Stimulated activated CD4-positive, alpha-beta T cell treated with anti-CD3 and anti-CD28 coated beads, TNF-alpha, amount 100 ng/mL, for 24 hours (primary cell): ENCODE results near the gene BCAS3.
"Not testable (repeated sequence)": the region's sequence is repeated elsewhere in the genome, so short reads cannot be mapped to it uniquely, and the experiment has no call there.

Source experiments
- DNase-seq, 3 experiments: peaks; one replicate each; pipeline ENCODE4 v3.0.0-alpha.2; 2020; ENCODE audit warnings: low read depth in 3 of 3

Gene BCAS3

DNA sequence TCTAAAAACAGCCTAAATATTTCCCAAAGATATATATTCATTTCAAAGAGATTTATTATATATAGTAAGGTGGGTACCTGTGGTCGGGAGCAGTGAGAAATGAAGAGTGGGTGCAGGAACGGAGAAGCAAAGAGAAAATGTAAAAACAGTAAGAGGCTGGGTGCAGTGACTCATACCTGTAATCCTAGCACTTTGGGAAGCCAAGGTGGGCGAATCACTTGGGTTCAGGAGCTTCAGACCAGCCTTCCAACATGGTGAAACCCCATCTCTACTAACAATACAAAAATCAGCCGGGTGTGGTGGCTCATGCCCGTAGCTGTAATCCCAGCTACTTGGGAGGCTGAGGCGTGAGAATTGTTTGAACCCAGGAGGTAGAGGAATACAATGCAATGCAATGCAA lies 257.1 kb downstream of the BCAS3 start:
- no peak for DNase-seq

DNA sequence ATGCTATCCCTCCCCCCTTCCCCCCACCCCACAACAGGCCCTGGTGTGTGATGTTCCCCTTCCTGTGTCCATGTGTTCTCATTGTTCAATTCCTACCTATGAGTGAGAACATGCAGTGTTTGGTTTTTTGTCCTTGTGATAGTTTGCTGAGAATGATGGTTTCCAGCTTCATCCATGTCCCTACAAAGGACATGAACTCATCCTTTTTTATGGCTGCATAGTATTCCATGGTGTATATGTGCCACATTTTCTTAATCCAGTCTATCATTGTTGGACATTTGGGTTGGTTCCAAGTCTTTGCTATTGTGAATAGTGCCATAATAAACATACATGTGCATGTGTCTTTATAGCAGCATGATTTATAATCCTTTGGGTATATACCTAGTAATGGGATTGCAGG lies 258.3 kb downstream of the BCAS3 start:
- DNase-seq: not testable (repeated sequence)

- no peak for DNase-seq
These were observed 261.7 kb downstream of the BCAS3 start for GRCh38 chr17:60939318-60939717.

DNA sequence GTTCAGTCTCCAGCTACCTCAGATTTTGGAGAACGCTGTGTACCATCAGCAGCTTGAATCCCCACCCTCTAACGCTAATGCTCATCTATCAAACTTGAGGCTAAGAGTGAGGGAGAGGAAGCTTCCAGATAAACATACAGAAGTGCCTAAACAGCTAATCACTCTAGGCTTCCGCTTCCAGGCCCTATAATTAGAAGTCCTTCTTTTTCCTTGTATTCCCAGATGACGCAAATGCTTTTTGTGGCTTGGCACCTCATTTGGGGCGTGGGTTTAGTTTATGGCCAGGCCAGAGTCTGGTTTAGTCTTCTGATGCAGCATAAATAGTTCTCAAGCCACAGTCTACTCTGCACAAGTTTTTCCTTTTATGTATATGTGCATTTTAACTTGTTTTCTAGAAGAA lies 263.4 kb downstream of the BCAS3 start:
- no peak for DNase-seq

GRCh38 chr17:60941571-60941970 lies 263.9 kb downstream of the BCAS3 start:
- no peak for DNase-seq

DNA sequence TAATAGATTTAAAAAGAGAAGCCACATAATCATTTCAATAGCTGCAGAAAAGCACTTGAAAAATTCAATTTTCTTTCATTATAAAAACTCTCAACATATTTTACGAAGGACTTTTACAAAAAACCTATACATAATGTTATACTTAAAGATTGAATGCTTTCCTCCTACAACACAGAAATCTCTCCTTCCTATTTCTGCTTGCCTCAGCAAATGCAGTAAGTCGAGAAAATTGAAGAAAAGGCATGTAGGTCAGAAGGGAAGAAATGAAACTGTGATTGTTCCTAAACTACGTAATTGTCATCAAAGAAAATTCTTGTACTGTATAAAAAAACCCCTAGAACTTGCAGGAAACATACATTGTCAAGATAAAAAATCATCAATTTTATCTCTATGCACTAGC lies 267.1 kb downstream of the BCAS3 start:
- no peak for DNase-seq

GRCh38 chr17:60947100-60947499 lies 269.4 kb downstream of the BCAS3 start:
- DNase-seq: no peak

- no peak for DNase-seq
These were observed 269.9 kb downstream of the BCAS3 start for GRCh38 chr17:60947543-60947942.

- no peak for DNase-seq
These were observed 275.1 kb downstream of the BCAS3 start for GRCh38 chr17:60952747-60953146.

DNA sequence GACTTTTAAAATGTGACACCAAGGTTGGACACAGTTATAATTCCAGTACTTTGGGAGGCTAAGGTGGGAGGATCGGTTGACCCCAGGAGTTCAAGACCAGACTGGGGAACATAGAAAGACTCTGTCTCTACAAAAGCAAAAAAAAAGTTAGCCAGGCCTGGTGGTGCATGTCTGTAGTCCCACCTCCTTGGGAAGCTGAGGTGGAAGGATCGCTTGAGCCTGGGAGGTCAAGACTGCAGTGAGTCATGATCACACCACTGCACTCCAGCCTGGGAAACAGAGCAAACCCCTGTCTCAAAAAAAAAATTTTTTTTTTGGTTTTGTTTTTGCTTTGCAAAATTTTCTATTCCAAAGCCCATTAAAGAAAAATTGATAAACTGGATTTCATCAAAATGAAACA lies 281.4 kb downstream of the BCAS3 start:
- DNase-seq: no peak

- no peak for DNase-seq
These were observed 282.0 kb downstream of the BCAS3 start for GRCh38 chr17:60959696-60960095.

DNA sequence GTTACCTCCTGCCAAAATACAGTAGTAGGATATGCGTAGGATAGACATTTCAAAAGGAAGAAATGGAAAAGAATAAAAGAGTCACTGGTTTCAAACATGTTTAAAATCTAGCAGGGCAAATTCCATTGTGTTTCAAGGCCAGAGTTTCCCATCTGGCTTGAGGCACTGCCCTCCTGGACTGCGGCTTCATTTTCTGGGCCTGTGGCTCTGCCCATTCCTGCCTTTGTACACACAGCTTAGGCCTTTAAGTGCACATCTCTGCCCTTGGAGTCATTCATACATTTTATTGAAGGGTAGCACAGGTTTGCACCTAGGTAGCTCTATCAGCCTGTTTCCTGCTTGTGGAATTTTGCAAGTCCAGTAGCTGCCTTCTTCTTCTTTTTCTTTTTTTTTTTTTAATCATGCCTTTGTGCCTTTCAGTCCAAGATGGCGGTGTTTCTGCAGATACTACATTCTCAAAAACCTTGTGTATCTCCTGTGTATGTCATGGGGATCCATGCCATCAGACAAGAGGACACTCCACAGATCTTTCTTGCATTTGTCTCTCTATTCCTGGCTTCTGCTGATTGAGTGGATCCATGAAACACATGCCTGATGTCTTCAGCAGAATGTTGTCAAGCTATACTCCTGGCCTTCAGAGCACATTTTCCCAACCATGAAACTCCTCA lies 282.9 kb downstream of the BCAS3 start:
- no peak for DNase-seq

- no peak for DNase-seq
These were observed 286.5 kb downstream of the BCAS3 start for GRCh38 chr17:60964160-60964559.

DNA sequence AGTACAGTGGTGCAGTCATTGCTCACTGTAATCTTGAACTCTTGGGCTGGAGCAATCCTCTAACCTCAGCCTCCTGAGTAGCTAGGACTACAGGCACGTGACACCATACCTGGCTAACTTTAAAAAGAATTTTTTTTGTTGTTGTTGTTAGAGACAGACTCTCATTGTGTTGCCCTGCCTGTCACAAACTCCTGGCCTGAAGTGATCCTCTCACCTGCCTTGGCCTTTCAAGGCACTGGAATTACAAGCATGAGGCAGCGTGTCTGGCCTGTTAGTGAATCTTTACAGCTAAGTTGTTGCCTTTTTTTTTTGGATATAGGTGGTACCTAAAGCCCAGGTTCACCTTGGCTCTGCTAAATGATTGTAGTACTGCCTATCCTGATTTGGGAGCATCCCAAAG lies 290.6 kb downstream of the BCAS3 start:
- no peak for DNase-seq

GRCh38 chr17:60969500-60970037 lies 291.9 kb downstream of the BCAS3 start:
- DNase-seq: no peak

DNA sequence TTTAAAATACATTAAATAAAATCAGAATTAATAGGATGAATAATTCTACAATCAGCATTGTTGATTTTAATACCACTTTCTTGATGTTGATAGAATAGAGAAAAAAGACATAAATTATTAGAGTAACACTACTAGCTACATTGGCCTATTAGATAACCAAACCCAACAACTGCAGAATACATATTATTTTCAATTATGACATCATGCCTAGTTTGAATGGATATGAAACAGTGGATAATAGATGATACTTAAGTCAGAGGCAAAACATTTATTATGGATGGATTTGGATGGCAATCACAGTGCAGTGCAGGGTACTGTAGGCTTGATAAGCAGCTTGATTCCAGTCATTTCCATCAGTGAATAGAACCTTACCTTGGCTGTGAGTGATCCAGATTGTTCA lies 293.1 kb downstream of the BCAS3 start:
- no peak for DNase-seq

- peak in 2 of 3 experiments; percentile 2 to 26 for DNase-seq
These were observed 294.1 kb downstream of the BCAS3 start for GRCh38 chr17:60971515-60972369.

GRCh38 chr17:60976861-60977260 lies 299.2 kb downstream of the BCAS3 start:
- not testable (repeated sequence) for DNase-seq

DNA sequence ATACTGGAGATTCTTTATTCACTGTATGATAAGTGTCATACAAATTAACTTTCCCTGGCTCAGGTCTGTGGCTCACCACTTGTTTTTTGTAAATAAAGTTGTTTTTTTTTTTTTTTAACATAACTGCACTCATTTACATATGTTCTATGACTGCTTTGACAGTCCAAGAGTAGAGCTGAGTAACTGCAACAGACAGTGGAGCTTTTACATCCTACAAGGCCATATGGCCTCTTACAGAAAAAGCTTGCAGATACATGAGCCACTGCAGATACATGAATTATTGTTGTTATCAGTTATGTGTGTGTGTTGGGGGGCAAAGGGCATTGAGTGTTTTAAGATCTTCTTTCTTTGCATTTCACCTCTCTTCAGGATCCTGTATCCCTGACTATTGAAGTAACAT lies 311.7 kb downstream of the BCAS3 start:
- no peak for DNase-seq

DNA sequence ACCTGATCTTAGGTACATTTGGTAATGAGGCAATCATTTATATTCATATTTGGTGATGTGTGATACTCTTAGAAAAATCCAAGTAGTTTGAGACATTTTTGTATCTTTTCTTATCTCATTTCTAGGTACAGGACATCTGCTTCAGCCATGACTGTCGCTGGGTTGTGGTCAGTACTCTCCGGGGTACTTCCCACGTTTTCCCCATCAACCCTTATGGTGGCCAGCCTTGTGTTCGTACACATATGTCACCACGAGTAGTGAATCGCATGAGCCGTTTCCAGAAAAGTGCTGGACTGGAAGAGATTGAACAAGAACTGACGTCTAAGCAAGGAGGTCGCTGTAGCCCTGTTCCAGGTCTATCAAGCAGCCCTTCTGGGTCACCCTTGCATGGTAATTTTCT lies 312.2 kb downstream of the BCAS3 start:
- no peak for DNase-seq

DNA sequence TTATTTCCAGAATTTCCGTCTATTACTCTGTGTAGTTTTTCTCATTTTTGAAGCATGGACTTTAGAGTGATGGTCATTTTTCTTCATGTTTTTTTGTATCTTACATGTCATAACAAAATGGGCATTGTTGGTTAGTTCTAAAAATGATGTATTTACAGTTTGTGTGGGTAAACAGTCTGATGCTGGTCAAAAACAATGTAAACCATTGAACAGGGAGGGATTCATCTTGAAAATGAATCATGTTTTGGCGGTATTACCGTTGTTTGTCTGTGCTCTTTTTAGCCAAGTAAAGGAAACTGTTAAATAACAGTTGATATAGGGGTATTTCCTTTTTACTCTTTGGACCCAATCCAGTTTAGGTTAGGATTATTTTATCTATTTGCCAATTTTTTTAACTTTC lies 315.8 kb downstream of the BCAS3 start:
- no peak for DNase-seq

GRCh38 chr17:60995680-60996079 lies 318.0 kb downstream of the BCAS3 start:
- no peak for DNase-seq

GRCh38 chr17:61000911-61001310 lies 323.3 kb downstream of the BCAS3 start:
- DNase-seq: no peak
